GM23338 (cell line): Measurements from ENCODE around the gene OSCAR. TPM values are rescaled to one million over a fixed set of nuclear protein-coding genes. Genes with fewer than 3 reads are reported as not detected.

Source experiments
- ATAC-seq: fragments of 200-7000 bp; cut with Tn5 transposase; 3 replicates; pipeline ENCODE4 v1.9.1; 2020
- DNase-seq: peaks from one replicate; pipeline ENCODE4 v3.0.0-alpha.2; 2015; ENCODE audit warnings: low spot score
- H2AFZ ChIP-seq: fragments of 200-600 bp; sonication (generic); 2 replicates; pipeline ENCODE4 v1.8.0; 2016; ENCODE audit warnings: antibody characterized with exemption, mild to moderate bottlenecking, moderate library complexity
- H3F3A ChIP-seq: fragments of 200-600 bp; sonication (generic); replicated peaks from 2 replicates; pipeline ENCODE4 v1.8.0; 2017; ENCODE audit warnings: antibody characterized with exemption, mixed run types, low read depth
- H3K27ac ChIP-seq: fragments of 200-600 bp; sonication (generic); 2 replicates; pipeline ENCODE4 v1.6.1; 2016; ENCODE audit warnings: low read depth
- H3K27me3 ChIP-seq: fragments of 200-600 bp; sonication (generic); 2 replicates; pipeline ENCODE4 v1.8.0; 2016; ENCODE audit warnings: mild to moderate bottlenecking, mixed run types, moderate library complexity; ENCODE audit not compliant: insufficient read depth
- H3K36me3 ChIP-seq: fragments of 200-600 bp; sonication (generic); 2 replicates; pipeline ENCODE4 v1.8.0; 2016; ENCODE audit warnings: mild to moderate bottlenecking; ENCODE audit not compliant: insufficient read depth
- H3K4me1 ChIP-seq: fragments of 200-600 bp; sonication (generic); 2 replicates; pipeline ENCODE4 v1.8.0; 2016; ENCODE audit warnings: mild to moderate bottlenecking, moderate library complexity; ENCODE audit not compliant: insufficient read depth
- H3K4me2 ChIP-seq: fragments of 200-600 bp; sonication (generic); 2 replicates; pipeline ENCODE4 v1.7.1; 2017; ENCODE audit warnings: mixed run types
- H3K4me3 ChIP-seq: fragments of 200-600 bp; sonication (generic); 2 replicates; pipeline ENCODE4 v1.6.1; 2016; ENCODE audit warnings: mixed run types
- H3K79me2 ChIP-seq: fragments of 200-600 bp; sonication (generic); replicated peaks from 2 replicates; pipeline ENCODE4 v1.8.0; 2017; ENCODE audit warnings: mild to moderate bottlenecking; ENCODE audit not compliant: insufficient read depth
- H3K9me2 ChIP-seq: fragments of 200-600 bp; sonication (generic); 2 replicates; pipeline ENCODE4 v1.8.0; 2017; ENCODE audit not compliant: insufficient read depth
- H4K20me1 ChIP-seq: fragments of 200-600 bp; sonication (generic); replicated peaks from 2 replicates; pipeline ENCODE4 v1.8.0; 2017; ENCODE audit warnings: mild to moderate bottlenecking; ENCODE audit not compliant: insufficient read depth
- H3K27ac Mint-ChIP-seq: 2 replicates; pipeline ENCODE4 v1.8.0; 2020; ENCODE audit warnings: inconsistent platforms, mild to moderate bottlenecking, moderate library complexity, mixed read lengths
- H3K27me3 Mint-ChIP-seq: 3 replicates; pipeline ENCODE4 v1.8.0; 2022; ENCODE audit warnings: low read depth, mild to moderate bottlenecking, moderate library complexity, mixed read lengths, inconsistent platforms; ENCODE audit not compliant: insufficient read depth, poor library complexity
- H3K36me3 Mint-ChIP-seq: 3 replicates; pipeline ENCODE4 v1.8.0; 2021; ENCODE audit warnings: low read depth, mild to moderate bottlenecking, inconsistent platforms, moderate library complexity, mixed read lengths
- H3K4me1 Mint-ChIP-seq: 3 replicates; pipeline ENCODE4 v1.8.0; 2020; ENCODE audit warnings: mild to moderate bottlenecking, inconsistent platforms, mixed read lengths
- H3K4me3 Mint-ChIP-seq: 3 replicates; pipeline ENCODE4 v1.8.0; 2021; ENCODE audit warnings: moderate library complexity, mild to moderate bottlenecking, inconsistent platforms, mixed read lengths
- H3K9me3 Mint-ChIP-seq: 3 replicates; pipeline ENCODE4 v1.8.0; 2020; ENCODE audit warnings: moderate library complexity, mild to moderate bottlenecking, inconsistent platforms, mixed read lengths
- CREB1 ChIP-seq: fragments of 250-450 bp; sonication (Bioruptor Pico); IDR thresholded peaks from 2 replicates; pipeline ENCODE4 v1.5.0; 2020; ENCODE audit warnings: low read depth, mild to moderate bottlenecking, moderate library complexity
- EZH2phosphoT487 ChIP-seq: fragments of 200-600 bp; sonication (generic); IDR thresholded peaks from one replicate; pipeline ENCODE4 v1.8.1; 2018; ENCODE audit warnings: antibody characterized with exemption; ENCODE audit not compliant: unreplicated experiment
- REST ChIP-seq: IDR thresholded peaks from one replicate; pipeline ENCODE4 v1.6.1; 2018; ENCODE audit warnings: antibody characterized with exemption; ENCODE audit not compliant: unreplicated experiment
- ZNF114 ChIP-seq: fragments of 250-450 bp; sonication (Bioruptor Pico); IDR thresholded peaks from 2 replicates; pipeline ENCODE4 v1.5.0; 2020; ENCODE audit warnings: mild to moderate bottlenecking, moderate library complexity
- ZNF331 ChIP-seq: fragments of 250-450 bp; sonication (Bioruptor Pico); IDR thresholded peaks from 2 replicates; pipeline ENCODE4 v1.5.0; 2020; ENCODE audit warnings: low read depth, mild to moderate bottlenecking, moderate library complexity
- polyA plus RNA-seq: library from polyadenylated mRNA; unstranded; fragments of >200 nt; fragmentation: Nextera tagmentation; extraction: Ambion mirVana; gene quantifications from 2 replicates; pipeline ENCODE4 v1.2.1, GENCODE V29; 2016
- total RNA-seq: library from RNA; depleted of rRNA; stranded (reverse); fragments of >200 nt; shearing (Covaris generic); gene quantifications from 2 replicates; pipeline ENCODE4 v1.2.3, GENCODE V29; 2014

Gene OSCAR
- total and polyA plus RNA-seq, 2 experiments from 2014 or later = 0.31 to 1.6 TPM

GRCh38 chr19:54133312-54133956 is 32.8 kb upstream of the OSCAR start:
- H3K27me3 Mint-ChIP-seq = peaks cover 19% of the 10 kb centered on the region
- peaks cover 26% of the 10 kb centered on the region for H3K36me3 Mint-ChIP-seq
- no peaks in the 10 kb centered on the region for H3K9me2 ChIP-seq
- peaks cover 4% of the 10 kb centered on the region for H3K79me2 ChIP-seq
- peaks cover 7% of the 10 kb centered on the region for H3K4me1 ChIP-seq
- H3K9me3 Mint-ChIP-seq = peaks cover 7% of the 10 kb centered on the region
- H3K36me3 ChIP-seq = no peaks in the 10 kb centered on the region
- H3K27ac ChIP-seq = no peak overlapping the region
- H3K4me3 ChIP-seq = no peak overlapping the region
- no peaks in the 10 kb centered on the region for H3K27me3 ChIP-seq
- H2AFZ ChIP-seq = no peak overlapping the region
- H3K4me2 ChIP-seq = no peak overlapping the region
- no peak for ATAC-seq
- peaks cover 13% of the 10 kb centered on the region for H3F3A ChIP-seq
- H3K27ac Mint-ChIP-seq = no peak overlapping the region
- H3K4me1 Mint-ChIP-seq = peaks cover 10% of the 10 kb centered on the region
- peak; percentile 56 for DNase-seq
- TF ChIP-seq ZNF114 (CRISPR knock-in tag) (no peak), ZNF331 (CRISPR knock-in tag) (no peak), REST (no peak), EZH2phosphoT487 (no peak)
- H3K4me3 Mint-ChIP-seq = no peak overlapping the region
- H4K20me1 ChIP-seq = no peaks in the 10 kb centered on the region; the same call in 1 of the 2 replicates

GRCh38 chr19:54129617-54129996 is 29.0 kb upstream of the OSCAR start:
- TF ChIP-seq CREB1 = no peak
- peaks cover 4% of the 10 kb centered on the region; the same call in 1 of the 3 replicates for H3K4me1 Mint-ChIP-seq
- Histone ChIP-seq H3K36me3 (peaks cover 7% of the 10 kb centered on the region; the same call in 1 of the 2 replicates), H3K27me3 (no peaks in the 10 kb centered on the region), H2AFZ (no peak overlapping the region), H3K4me3 (no peak overlapping the region), H3K4me2 (no peak overlapping the region), H4K20me1 (no peaks in the 10 kb centered on the region; the same call in 1 of the 2 replicates), H3K9me2 (no peaks in the 10 kb centered on the region), H3F3A (peaks cover 9% of the 10 kb centered on the region), H3K27ac (no peak overlapping the region), H3K4me1 (peaks cover 4% of the 10 kb centered on the region), H3K79me2 (no peaks in the 10 kb centered on the region)
- peaks cover 6% of the 10 kb centered on the region for H3K9me3 Mint-ChIP-seq
- peaks cover 16% of the 10 kb centered on the region for H3K27me3 Mint-ChIP-seq
- H3K36me3 Mint-ChIP-seq = peaks cover 47% of the 10 kb centered on the region
- DNase-seq (no peak), ATAC-seq (no peak)
- no peak overlapping the region for H3K4me3 Mint-ChIP-seq
- no peak overlapping the region for H3K27ac Mint-ChIP-seq
